Stimulated activated CD4-positive, alpha-beta T cell treated with anti-CD3 and anti-CD28 coated beads, Interleukin-2, amount 100 ng/mL, for 24 hours (primary cell): ENCODE measurements around the gene AP1S2.
"Not testable (repeated sequence)": the region's sequence is repeated elsewhere in the genome, so short reads cannot be mapped to it uniquely, and the experiment has no call there.

Experiments used
- DNase-seq, 2 donors: peaks; one replicate each; pipeline ENCODE4 v3.0.0-alpha.2; 2020

Gene AP1S2

DNA sequence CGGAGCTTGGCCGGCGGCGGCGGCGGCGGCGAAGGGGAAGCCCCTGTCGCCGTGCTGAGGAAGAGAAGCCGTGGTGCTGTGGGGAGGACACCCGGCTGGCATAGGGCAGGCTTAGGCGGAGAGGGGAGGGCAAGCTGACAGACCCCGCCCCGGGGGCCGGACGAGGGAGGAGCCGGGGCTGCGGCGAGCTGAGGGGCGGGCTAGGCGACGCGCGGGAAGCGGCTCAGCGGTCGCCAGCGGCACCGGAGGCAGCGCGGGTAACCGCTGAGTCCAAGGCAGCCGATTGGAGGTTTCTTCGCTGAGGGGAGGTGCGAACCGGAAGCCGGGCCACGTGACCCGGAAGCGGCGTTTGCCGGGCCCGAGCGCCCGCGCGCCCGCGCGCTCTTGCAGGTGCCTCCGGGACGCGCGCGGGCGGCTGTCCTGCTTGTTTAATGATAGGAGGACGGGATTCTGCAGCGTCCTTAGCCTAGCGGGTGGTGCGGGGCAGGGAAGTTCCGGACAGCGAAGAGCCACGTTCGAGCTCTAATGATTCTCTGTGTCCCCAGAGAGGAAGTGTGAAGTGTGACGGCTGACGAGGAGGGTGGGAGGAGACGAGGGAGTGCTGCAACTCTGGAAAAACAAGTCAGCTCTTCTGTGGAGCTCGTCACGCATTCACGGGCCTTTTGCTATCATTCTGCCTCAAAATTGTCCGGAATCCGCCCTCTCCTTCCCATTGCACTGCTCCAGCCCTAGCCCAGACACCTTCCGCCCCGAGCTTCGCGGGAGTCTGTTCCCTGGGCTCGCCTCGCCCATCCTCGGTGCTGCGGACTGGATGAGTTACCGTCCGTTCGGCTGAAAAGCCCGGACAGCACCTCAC is at the start of gene AP1S2:
AP1S2 (minus strand) TSS at position 102 of the 856 bp plus-strand sequence. CDS start 2,289 bp downstream, outside the sequence.
- peak; percentile 87 to 90 for DNase-seq

- no peak for DNase-seq
These were observed 48.6 kb upstream of the AP1S2 start for GRCh38 chrX:15903186-15903681.

DNA sequence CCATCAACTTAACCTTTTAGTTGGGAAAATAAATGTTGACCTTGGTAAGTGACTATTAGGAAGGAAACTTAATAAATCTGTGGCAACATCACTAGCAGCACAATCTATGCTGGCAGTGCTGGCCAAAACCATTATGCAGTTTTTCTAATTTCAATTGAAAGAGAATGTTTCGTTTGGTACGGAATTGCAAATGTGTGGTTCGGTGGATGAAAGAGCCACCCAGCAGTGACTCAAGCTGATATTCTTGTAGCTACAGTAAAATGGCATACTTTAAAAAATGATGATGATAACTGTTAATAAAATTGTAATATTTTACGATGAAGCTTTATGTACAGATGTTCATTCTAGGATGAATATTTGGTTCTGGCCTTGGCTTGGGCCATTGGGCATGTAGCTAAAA is 40.7 kb upstream of the AP1S2 start:
- no peak for DNase-seq

- DNase-seq = no peak
These were observed 40.1 kb upstream of the AP1S2 start for GRCh38 chrX:15894724-15895123.

GRCh38 chrX:15890463-15890862 is 35.9 kb upstream of the AP1S2 start:
- no peak for DNase-seq

DNA sequence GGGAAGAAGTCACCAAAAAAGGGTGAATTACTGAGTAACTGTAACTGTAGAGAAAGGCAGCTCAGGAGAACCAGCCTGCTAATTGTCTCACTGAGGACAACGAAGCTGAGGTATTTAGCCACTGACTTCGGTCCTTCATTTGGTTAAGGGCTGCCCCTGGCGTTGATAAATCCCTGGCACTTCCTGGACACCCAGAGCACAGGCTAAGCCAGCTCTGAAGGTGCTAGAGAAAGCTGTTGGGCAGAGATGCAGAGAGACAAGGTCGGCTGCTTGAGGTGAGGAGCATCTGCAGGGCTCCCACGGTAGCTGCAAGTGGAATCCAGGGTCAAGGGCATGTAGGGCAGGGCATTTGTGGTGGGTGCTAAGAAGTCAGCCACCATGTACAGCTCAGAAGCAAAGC is 33.4 kb upstream of the AP1S2 start:
- DNase-seq = no peak

DNA sequence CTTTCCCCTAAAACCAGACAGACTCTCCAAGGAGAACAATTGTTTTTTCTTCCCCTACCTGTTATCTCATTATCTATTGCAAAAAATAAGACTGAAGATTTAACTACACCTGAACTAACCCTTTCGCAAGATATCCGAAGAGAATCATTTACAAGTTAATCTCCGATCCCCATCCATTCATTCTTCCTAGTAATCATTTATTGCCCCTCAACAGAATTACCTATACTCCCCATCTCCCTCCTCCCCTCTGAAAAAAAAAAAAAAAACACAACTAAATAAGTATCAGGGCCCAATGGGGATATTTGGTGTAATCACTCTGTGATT is 28.9 kb upstream of the AP1S2 start:
- DNase-seq = no peak

DNA sequence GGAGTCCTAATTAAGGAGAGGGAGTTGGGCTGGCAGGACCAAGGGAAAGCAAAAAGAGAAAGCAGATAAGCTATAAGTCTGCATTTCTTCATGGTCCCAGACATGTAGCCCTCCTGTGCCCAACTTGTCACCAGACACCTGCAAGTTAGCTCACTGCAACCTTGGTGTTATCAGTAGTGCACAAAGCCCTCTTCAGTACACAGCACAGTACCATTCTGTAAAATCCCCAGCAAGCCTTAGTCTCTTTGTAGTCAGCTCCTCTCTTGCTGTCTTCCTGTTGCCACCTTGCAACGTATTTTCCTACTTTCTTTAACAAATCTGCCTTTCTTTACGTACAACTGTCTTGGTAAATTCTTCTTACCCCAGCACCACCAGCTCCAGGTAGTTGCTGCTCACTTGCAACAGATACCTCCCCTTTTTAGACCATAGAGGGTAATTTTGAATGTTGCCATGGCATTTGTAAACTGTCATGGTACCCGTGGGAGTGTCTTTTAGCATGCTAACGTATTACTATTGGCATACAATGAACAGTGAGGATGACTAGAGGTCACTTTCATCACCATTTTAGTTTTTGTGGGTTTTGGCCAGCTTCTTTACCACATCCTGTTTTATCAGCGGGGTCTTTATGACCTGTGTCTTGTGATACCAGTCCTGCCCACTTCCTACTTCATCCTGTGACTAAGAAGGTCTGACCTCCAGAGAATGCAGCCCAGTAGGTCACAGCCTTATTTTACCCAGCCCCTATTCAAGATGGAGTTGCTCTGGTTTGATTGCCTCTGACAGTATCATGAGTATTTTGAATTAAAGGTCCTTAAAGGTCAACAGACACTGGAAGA is 28.3 kb upstream of the AP1S2 start:
- no peak for DNase-seq

GRCh38 chrX:15881381-15881897 is 26.8 kb upstream of the AP1S2 start:
- no peak for DNase-seq

- DNase-seq = not testable (repeated sequence)
These were observed 23.3 kb upstream of the AP1S2 start for GRCh38 chrX:15877914-15878313.

DNA sequence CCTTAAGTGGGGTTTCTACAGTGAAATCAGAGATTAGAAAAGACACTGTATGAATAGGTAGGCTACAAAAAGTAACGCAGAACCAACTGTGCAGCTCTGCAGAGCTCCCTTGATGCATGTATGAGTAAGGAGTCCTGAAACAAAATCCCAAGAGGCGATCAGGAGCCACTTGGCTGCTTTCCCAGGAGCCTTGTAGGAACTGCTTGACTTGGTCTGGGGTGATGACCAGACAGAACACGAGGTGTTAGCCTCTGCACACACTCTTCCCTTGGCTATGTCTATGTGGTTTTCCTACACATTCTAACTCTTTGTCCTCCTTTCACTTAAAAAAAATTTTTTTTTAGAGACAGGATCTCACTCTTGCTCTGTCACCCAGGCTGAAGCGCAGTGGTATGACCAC is 22.8 kb upstream of the AP1S2 start:
- no peak for DNase-seq

DNA sequence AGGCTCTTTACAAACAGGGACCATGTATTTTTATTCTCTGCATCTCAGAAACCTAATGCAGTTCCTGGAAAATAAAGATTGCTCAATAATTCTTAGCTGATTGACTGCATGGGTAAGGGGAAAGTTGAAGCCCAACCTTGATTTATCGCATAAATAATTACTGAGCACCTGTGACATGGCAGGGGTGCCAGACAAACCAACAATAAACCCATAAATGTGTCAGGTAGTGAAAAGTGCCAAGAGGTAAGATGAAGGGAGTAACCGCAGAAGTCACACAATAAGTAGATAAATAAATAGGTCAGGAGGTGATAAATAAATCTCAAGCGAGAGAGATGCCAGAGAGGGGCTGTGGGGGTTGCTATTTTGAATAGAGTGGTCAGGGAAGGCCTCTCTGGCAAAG is 20.1 kb upstream of the AP1S2 start:
- DNase-seq = no peak

- no peak for DNase-seq
These were observed 19.0 kb upstream of the AP1S2 start for GRCh38 chrX:15873566-15873965.

DNA sequence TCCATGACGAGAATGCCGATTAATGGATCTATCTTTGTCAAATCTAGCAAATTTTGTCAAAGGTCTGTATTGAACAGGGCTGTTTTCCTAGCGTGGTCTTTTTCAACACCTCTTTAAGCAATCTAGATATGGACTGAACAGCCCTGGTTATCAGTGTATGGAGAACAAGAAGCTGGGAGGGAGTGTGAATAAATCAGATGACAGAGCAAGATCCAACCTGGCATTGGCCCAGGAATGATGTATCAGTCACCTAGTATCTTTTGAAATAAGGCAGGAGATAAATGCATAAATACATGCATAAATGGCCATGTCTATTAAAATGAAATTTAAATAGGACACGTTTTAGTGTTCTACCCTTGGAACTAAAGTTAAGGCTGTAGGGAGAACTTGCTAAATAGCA is 15.7 kb upstream of the AP1S2 start:
- DNase-seq = no peak

DNA sequence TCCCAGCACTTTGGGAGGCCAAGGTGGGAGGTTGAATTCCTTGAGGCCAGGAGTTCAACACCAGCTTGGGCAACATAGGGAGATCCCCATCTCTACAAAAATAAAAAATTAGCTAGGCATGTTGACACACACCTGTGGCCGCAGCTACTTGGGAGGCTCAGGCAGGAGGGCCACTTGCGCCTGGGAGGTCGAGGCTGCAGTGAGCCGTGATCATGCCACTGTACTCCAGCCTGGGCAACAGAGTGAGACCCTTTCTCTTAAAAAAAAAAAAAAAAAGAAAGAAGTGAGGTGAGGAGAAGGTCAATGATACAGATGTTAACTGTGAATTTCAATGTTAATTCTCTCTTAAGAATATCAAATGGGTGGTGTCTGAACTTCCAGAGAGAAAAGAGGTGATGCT is 15.1 kb upstream of the AP1S2 start:
- no peak for DNase-seq

GRCh38 chrX:15866147-15866546 is 11.5 kb upstream of the AP1S2 start:
- no peak for DNase-seq

GRCh38 chrX:15864629-15865028 is 10.0 kb upstream of the AP1S2 start:
- no peak for DNase-seq

DNA sequence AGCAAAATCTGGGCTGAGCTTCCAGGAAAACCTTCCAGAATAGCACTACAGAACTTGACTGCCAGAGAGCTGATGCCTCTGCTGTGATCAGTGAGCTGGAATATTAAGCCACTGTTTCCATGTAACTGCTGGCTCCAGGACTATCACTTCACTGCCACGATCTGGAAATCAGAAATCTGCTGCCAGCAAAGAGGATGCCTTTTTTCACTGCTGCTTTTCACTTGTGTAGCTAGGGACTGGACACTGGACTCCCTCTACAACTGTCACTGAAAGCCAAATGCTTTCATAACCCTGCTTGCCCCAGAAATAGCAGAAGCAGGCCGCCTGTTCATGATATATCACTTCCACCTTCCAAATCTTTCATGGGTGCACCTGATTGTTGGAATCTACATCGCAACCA is 9.4 kb upstream of the AP1S2 start:
- DNase-seq = no peak

DNA sequence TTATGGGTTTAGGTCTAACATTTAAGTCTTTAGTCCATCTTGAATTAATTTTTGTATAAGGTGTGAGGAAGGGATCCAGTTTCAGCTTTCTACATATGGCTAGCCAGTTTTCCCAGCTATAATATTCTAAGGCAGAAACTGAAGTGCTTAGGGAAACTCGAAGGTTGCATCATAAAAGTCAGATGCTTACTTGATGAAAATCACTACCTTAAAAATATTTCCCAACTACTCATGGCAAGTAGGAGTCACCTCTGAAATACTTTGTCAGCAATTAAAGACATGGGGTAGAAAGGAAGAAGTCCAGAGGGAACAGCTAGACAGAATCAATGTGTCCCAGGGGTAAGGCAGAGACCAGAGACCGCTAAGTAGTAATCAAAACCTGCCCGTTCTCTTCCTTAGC is 6.3 kb upstream of the AP1S2 start:
- no peak for DNase-seq

- no peak for DNase-seq
These were observed 3.4 kb upstream of the AP1S2 start for GRCh38 chrX:15858051-15858450.

DNA sequence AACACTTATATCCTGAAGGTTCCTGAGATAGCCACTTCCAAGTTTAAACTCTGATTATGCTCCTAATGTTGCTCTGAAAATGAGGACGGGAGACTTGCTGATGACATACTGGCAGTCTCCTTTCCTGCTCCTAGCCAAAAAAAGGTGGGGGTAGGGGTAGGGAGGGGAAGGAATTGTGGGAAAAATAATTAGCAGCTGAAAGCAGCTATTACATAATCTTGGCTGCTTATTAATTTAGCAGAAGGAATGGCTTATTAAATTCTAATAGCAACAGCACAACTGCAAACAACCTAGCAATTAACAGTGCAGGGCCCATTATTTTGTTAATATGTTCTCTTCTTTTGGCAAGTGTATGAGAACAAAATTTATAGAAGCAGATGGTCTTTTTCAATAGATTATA is 2.0 kb upstream of the AP1S2 start:
- no peak for DNase-seq

DNA sequence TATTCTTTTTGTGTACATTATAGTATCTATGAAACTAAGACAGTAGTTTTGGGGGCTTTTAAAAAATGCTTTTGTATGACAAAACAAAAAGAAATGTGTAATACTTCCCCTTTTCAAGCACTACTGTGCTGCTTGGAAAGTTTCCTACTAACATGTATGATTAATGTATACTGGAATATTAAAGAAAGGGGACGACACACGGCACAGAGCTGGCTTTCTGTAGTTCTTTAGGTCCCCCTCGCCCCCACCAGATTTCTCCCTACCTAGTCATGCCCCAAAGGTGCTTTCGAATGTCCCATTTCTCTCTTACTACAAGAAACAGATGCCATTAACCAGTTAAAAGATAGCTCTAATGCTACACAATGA is 1.6 kb upstream of the AP1S2 start:
- DNase-seq = no peak

- DNase-seq = no peak
These were observed 1.1 kb upstream of the AP1S2 start for GRCh38 chrX:15855568-15856221.
